Esophagus squamous epithelium (tissue), 5 donors: ENCODE data around the gene DRD4. TPM values are rescaled to one million over a fixed set of nuclear protein-coding genes. Genes with fewer than 3 reads are reported as not detected.

ENCODE experiments used
- DNase-seq: peaks from one replicate; lab custom pipeline; 2025; lab: John Stamatoyannopoulos, UW
- H3K27ac ChIP-seq, 4 donors: fragments of 200-600 bp; sonication (generic); one replicate each; pipeline ENCODE4 v1.5.1; 2016 to 2019; ENCODE audit warnings: mild to moderate bottlenecking in 1 of 4
- H3K27me3 ChIP-seq, 4 donors: fragments of 200-600 bp; sonication (generic); 1 replicate in 3 of 4; 2 replicates in 1 of 4; pipeline versions ENCODE4 v1.5.1 to v1.6.0; 2017 to 2021; ENCODE audit warnings: antibody characterized with exemption in 1 of 4
- H3K36me3 ChIP-seq, 3 donors: fragments of 200-600 bp; sonication (generic); one replicate each; pipeline ENCODE4 v1.5.1; 2016 to 2019
- H3K4me1 ChIP-seq, 3 donors: fragments of 200-600 bp; sonication (generic); one replicate each; pipeline ENCODE4 v1.5.1; 2017 to 2019
- H3K4me3 ChIP-seq, 4 donors: fragments of 200-600 bp; sonication (generic); 1 replicate in 3 of 4; 2 replicates in 1 of 4; pipeline ENCODE4 v1.5.1; 2016 to 2019; ENCODE audit warnings: mild to moderate bottlenecking in 2 of 4, moderate library complexity in 1 of 4
- H3K9me3 ChIP-seq, 3 donors: fragments of 200-600 bp; sonication (generic); one replicate each; pipeline ENCODE4 v1.5.1; 2016 to 2019
- CTCF ChIP-seq, 6 experiments: fragments of 450-650 bp in 4 of 6; fragments of 200-600 bp in 2 of 6; sonication (generic) in 2 of 6; IDR thresholded peaks; one replicate each; pipeline ENCODE4 v1.5.1; 2016 to 2019; ENCODE audit warnings: antibody characterized with exemption in 6 of 6, mild to moderate bottlenecking in 4 of 6, moderate library complexity in 4 of 6
- POLR2A ChIP-seq, 4 donors: fragments of 450-650 bp; IDR thresholded peaks; one replicate each; pipeline ENCODE4 v1.6.1; 2017; ENCODE audit warnings: antibody characterized with exemption in 4 of 4, mild to moderate bottlenecking in 4 of 4, moderate library complexity in 3 of 4
- WGBS, 2 donors: methylation state at CpG; one replicate each; pipeline ENCODE4 v1.1.5; 2018; 5-methylcytosine and 5-hydroxymethylcytosine counted together
- intact Hi-C: fragments of 100-400 bp; cut with DNase I; formaldehyde crosslinking; loops from one replicate; pipeline ENCODE4 v1.15.0; 2022
- total RNA-seq, 4 donors: library from RNA; depleted of rRNA; stranded (reverse); fragments of >200 nt; gene quantifications; one replicate each; pipeline ENCODE4 v1.1.0, GENCODE V29; 2016
- donor health status: DM: yes; HTN: yes; CAD: no.

DRD4 gene
- total RNA-seq, 4 donors from 2014 or later, result 0.76 TPM; not detected in 3

GRCh38 chr11:618856-619627 lies 18.0 kb upstream of the DRD4 start:
- TF ChIP-seq POLR2A (IDR thresholded peaks at IDR 0.05) (no peak), CTCF (IDR thresholded peaks at IDR 0.05) (no peak)
- no peaks in the 10 kb centered on the region for H3K9me3 ChIP-seq
- intact Hi-C loops, result loop anchor here (5.0 kb wide), 1 partner anchor 52 kb away; no protein-coding TSS in a partner anchor
- H3K4me3 ChIP-seq, result no peak overlapping the region
- peaks cover 0 to 66% (median 0%) of the 10 kb centered on the region in 3 donors for H3K36me3 ChIP-seq
- WGBS, 2 donors, result 80 to 90% methylated on average over 2 of the region's 24 CpGs
- DNase-seq, result no peak
- H3K4me1 ChIP-seq, result peaks cover 17 to 28% (median 27%) of the 10 kb centered on the region in 3 donors
- H3K27ac ChIP-seq, result no peak overlapping the region
- H3K27me3 ChIP-seq, result peaks cover 0 to 9% (median 0%) of the 10 kb centered on the region in 4 donors

GRCh38 chr11:619628-620050 lies 17.4 kb upstream of the DRD4 start:
- Histone ChIP-seq H3K27ac (no peak overlapping the region), H3K36me3 (peaks cover 0 to 60% (median 0%) of the 10 kb centered on the region in 3 donors), H3K9me3 (no peaks in the 10 kb centered on the region), H3K27me3 (peaks cover 0 to 15% (median 0%) of the 10 kb centered on the region in 4 donors), H3K4me1 (peaks cover 11 to 27% (median 21%) of the 10 kb centered on the region in 3 donors), H3K4me3 (no peak overlapping the region)
- TF ChIP-seq CTCF (IDR thresholded peaks at IDR 0.05) (no peak), POLR2A (IDR thresholded peaks at IDR 0.05) (no peak)
- DNase-seq, result no peak
- 92% methylated on average over 12 of the region's 22 CpGs; no CpG with 5 or more reads in 1 of the 2 donors for WGBS, 2 donors
- intact Hi-C loops, result loop anchor here (5.0 kb wide), 1 partner anchor 52 kb away; no protein-coding TSS in a partner anchor

- H3K4me3 ChIP-seq, result no peak overlapping the region
- no peak for TF ChIP-seq CTCF (IDR thresholded peaks at IDR 0.05)
- H3K27me3 ChIP-seq, result peaks cover 0 to 20% (median 0%) of the 10 kb centered on the region in 4 donors
- DNase-seq, result no peak
- H3K27ac ChIP-seq, result no peak overlapping the region
- no peaks in the 10 kb centered on the region for H3K9me3 ChIP-seq
- 100% methylated on average over 7 of the region's 13 CpGs; no CpG with 5 or more reads in 1 of the 2 donors for WGBS, 2 donors
- peaks cover 0 to 59% (median 0%) of the 10 kb centered on the region in 3 donors for H3K36me3 ChIP-seq
- peaks cover 5 to 24% (median 16%) of the 10 kb centered on the region in 3 donors for H3K4me1 ChIP-seq
- intact Hi-C loops, result no loop called here
Measured at GRCh38 chr11:620201-620600, 16.9 kb upstream of the DRD4 start.

DNA sequence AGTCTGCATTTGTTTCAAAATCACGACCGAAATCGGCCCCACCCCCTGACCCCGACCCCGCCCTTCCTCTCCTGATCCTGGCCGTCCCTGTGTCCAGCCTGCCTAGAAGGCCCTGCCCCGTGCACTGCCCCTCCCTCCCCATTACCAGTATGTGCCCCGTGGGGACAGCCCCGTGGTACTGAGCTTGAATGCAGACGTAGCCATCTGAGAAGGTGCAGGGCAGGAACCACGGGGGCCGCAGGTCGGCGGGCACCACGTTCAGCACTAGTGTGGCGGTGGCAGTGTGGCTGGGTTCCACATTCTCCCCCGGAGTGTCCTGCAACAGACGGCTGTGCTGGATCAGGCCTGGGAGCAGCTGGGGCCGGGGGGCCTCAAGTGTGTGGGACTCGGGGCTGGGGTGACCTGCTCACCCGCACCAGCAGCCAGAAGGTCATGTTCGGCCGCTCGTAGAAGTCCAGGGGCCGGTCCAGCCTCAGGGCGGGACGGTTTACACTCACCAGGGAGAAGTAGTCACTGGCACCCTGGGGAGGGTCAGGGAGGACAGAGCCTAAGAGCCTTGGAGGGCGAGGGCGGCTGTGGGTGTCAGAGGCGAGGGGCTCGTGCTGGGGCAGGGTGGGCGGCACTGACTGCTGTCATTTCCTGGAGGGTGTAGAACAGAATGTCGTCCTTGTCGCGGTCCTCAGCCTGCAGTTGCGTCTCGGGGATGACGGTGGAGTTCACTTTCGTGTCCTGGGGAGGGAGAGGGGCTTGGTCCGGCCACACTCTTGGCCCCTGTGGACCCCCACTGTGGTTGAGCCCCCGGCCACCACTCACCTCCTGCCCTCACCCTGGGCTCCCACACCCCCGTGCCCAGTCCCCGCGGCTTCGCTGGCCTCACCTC lies 15.9 kb upstream of the DRD4 start:
- DNase-seq, result no peak
- Histone ChIP-seq H3K27me3 (peaks cover 0 to 30% (median 0%) of the 10 kb centered on the region in 4 donors), H3K27ac (no peak overlapping the region), H3K36me3 (peaks cover 0 to 59% (median 0%) of the 10 kb centered on the region in 3 donors), H3K4me1 (peaks cover 2 to 20% (median 10%) of the 10 kb centered on the region in 3 donors), H3K9me3 (no peaks in the 10 kb centered on the region), H3K4me3 (no peak overlapping the region)
- intact Hi-C loops, result no loop called here
- no peak for TF ChIP-seq CTCF (IDR thresholded peaks at IDR 0.05)
- TF ChIP-seq POLR2A (IDR thresholded peaks at IDR 0.05), result no peak
- 78 to 86% methylated on average over 6 to 11 of the region's 45 CpGs for WGBS, 2 donors
